ENCODE measurements around the gene TBX4.

DNA sequence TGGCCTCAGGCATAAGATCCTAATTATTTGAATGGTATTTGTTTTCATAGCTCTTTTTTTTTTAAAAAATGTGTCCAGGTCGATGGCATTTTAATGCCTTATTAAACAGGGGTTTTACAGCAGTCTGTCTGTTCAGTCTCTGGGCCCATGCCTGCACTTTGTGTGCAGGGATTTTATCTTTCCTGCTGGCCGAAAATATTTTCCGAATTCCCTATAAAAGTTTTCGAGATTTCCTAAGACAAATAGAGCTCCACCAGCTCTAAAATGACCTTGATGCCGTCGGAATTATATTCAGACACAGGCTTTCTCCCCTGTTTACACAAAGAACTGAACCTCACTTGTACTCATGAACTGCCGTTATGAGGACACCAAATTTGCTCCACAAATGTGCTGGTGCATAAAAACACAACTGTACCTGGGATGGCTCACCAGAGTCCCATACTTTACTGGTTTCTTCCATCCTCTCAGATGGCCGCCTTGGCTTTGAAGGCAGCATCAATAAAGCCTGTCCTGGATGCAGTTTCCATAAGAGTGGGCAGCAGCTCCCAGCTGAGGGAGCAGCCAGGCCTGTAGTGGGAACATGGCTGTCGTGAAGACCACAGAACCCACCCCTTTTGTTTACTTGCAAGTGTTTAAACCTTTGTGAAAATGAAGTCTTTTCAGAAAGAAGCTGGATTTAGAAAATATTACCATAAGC is 44.9 kb downstream of the TBX4 start:
- TF ChIP-seq, protein P1, sequence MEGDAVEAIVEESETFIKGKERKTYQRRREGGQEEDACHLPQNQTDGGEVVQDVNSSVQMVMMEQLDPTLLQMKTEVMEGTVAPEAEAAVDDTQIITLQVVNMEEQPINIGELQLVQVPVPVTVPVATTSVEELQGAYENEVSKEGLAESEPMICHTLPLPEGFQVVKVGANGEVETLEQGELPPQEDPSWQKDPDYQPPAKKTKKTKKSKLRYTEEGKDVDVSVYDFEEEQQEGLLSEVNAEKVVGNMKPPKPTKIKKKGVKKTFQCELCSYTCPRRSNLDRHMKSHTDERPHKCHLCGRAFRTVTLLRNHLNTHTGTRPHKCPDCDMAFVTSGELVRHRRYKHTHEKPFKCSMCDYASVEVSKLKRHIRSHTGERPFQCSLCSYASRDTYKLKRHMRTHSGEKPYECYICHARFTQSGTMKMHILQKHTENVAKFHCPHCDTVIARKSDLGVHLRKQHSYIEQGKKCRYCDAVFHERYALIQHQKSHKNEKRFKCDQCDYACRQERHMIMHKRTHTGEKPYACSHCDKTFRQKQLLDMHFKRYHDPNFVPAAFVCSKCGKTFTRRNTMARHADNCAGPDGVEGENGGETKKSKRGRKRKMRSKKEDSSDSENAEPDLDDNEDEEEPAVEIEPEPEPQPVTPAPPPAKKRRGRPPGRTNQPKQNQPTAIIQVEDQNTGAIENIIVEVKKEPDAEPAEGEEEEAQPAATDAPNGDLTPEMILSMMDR (optimal IDR thresholded peaks at IDR 0.05 in 1 of 3, IDR thresholded peaks at IDR 0.05 in 1 of 3, conservative IDR thresholded peaks at IDR 0.05 in 1 of 3; ENCODE audit: extremely low read depth in 1 of 3, insufficient read depth in 2 of 3, low read length in 3 of 3), result no peak
- no peak for TF ChIP-seq EZH2 (IDR thresholded peaks at IDR 0.05; ENCODE audit: low read length)
